SK-N-SH (cell line): ENCODE data around the gene CD33. TPM values are rescaled to one million over a fixed set of nuclear protein-coding genes. Genes with fewer than 3 reads are reported as not detected.

Experiments used
- CTCF ChIA-PET: fragments of 300-600, 350-600 bp; formaldehyde crosslinking; extraction: SDS; loops from one replicate; lab custom pipeline; 2021; lab: Yijun Ruan, JAX
- POLR2A ChIA-PET: fragments of 350-600 bp; sonication (Branson Sonifier 250); formaldehyde crosslinking; extraction: SDS; loops from one replicate; lab custom pipeline; 2020; ENCODE audit warnings: antibody characterized with exemption, inconsistent platforms; lab: Yijun Ruan, JAX
- DNase-seq: peaks from one replicate; pipeline ENCODE4 v3.0.0; 2012
- H2AFZ ChIP-seq: fragments of 200-600 bp; sonication (generic); 2 replicates; pipeline ENCODE4 v1.8.1; 2016; ENCODE audit warnings: antibody characterized with exemption, mild to moderate bottlenecking, low read depth
- H3F3A ChIP-seq: fragments of 200-600 bp; sonication (generic); replicated peaks from 2 replicates; pipeline ENCODE3; 2016; ENCODE audit warnings: antibody characterized with exemption, mild to moderate bottlenecking; ENCODE audit not compliant: insufficient read depth
- H3K27ac ChIP-seq, 2 experiments: fragments of 200-500 bp in 1 of 2; fragments of 200-600 bp in 1 of 2; sonication (Bioruptor generic) in 1 of 2; sonication (generic), shearing (Covaris generic) in 1 of 2; 2 replicates each; pipeline versions ENCODE4 v1.5.1 to v1.6.1; 2014 to 2016; ENCODE audit warnings: low read depth in 2 of 2, inconsistent platforms in 1 of 2, low read length in 1 of 2, mild to moderate bottlenecking in 1 of 2, mixed read lengths in 1 of 2
- H3K27me3 ChIP-seq: fragments of 200-600 bp; sonication (generic), shearing (Covaris generic); 2 replicates; pipeline ENCODE4 v1.6.1; 2016; ENCODE audit warnings: mixed run types; ENCODE audit not compliant: insufficient read depth
- H3K36me3 ChIP-seq, 2 experiments: fragments of 200-500 bp in 1 of 2; fragments of 200-600 bp in 1 of 2; sonication (Bioruptor generic) in 1 of 2; sonication (generic) in 1 of 2; replicated peaks in 1 of 2; 2 replicates each; pipeline versions ENCODE3 to v1.5.1; 2014 to 2016; ENCODE audit warnings: low read length in 1 of 2, mild to moderate bottlenecking in 1 of 2; ENCODE audit not compliant: insufficient read depth in 2 of 2, control insufficient read depth in 1 of 2
- H3K4me1 ChIP-seq, 2 experiments: fragments of 200-500 bp in 1 of 2; fragments of 200-600 bp in 1 of 2; sonication (Bioruptor generic) in 1 of 2; sonication (generic), shearing (Covaris generic) in 1 of 2; 2 replicates each; pipeline versions ENCODE4 v1.5.1 to v1.6.1; 2014 to 2016; ENCODE audit warnings: low read depth in 1 of 2, low read length in 1 of 2, mixed run types in 1 of 2; ENCODE audit not compliant: insufficient read depth in 2 of 2, control insufficient read depth in 1 of 2
- H3K4me2 ChIP-seq: fragments of 200-600 bp; sonication (generic), shearing (Covaris generic); 2 replicates; pipeline ENCODE4 v1.6.1; 2017; ENCODE audit warnings: mixed run types
- H3K4me3 ChIP-seq, 2 experiments: fragments of 200-500 bp in 1 of 2; fragments of 200-600 bp in 1 of 2; sonication (Bioruptor generic) in 1 of 2; sonication (generic), shearing (Covaris generic) in 1 of 2; 2 replicates each; pipeline versions ENCODE4 v1.5.1 to v1.8.1; 2014 to 2016; ENCODE audit warnings: low read depth in 2 of 2, inconsistent platforms in 1 of 2, low read length in 1 of 2, mild to moderate bottlenecking in 1 of 2, mixed read lengths in 1 of 2, moderate library complexity in 1 of 2
- H3K79me2 ChIP-seq: fragments of 200-600 bp; sonication (generic); 2 replicates; pipeline ENCODE4 v1.8.1; 2017; ENCODE audit warnings: mild to moderate bottlenecking; ENCODE audit not compliant: insufficient read depth
- H3K9ac ChIP-seq: fragments of 200-600 bp; sonication (generic); 2 replicates; pipeline ENCODE4 v1.6.1; 2017; ENCODE audit warnings: mixed run types
- H3K9me2 ChIP-seq: fragments of 200-600 bp; sonication (generic); 2 replicates; pipeline ENCODE4 v1.6.1; 2017; ENCODE audit warnings: mixed run types
- H3K9me3 ChIP-seq: fragments of 200-600 bp; sonication (generic); 2 replicates; pipeline ENCODE4 v1.6.1; 2017; ENCODE audit warnings: mixed run types, mild to moderate bottlenecking, moderate library complexity
- H4K20me1 ChIP-seq: fragments of 200-600 bp; sonication (generic); 2 replicates; pipeline ENCODE4 v1.6.1; 2017; ENCODE audit warnings: mild to moderate bottlenecking, mixed run types; ENCODE audit not compliant: insufficient read depth
- CHD2 ChIP-seq: fragments of 150-350 bp; IDR thresholded peaks from 2 replicates; pipeline ENCODE4 v1.6.1; 2018; ENCODE audit warnings: low read length; ENCODE audit not compliant: partially characterized antibody
- EP300 ChIP-seq, 2 experiments: IDR thresholded peaks; 2 replicates each; pipeline versions ENCODE4 v1.4.0 to v1.6.1; 2012; ENCODE audit warnings: borderline replicate concordance in 1 of 2, low read depth in 1 of 2, low read length in 1 of 2
- FOSL2 ChIP-seq: IDR thresholded peaks from 2 replicates; pipeline ENCODE4 v1.4.0; 2012; ENCODE audit warnings: low read depth, mild to moderate bottlenecking, moderate library complexity, borderline replicate concordance
- FOXJ3 ChIP-seq: sonication (generic); formaldehyde crosslinking; IDR thresholded peaks from 2 replicates; pipeline ENCODE4 v1.5.1; 2020; ENCODE audit warnings: mild to moderate bottlenecking, missing genetic modification reagents
- FOXM1 ChIP-seq: IDR thresholded peaks from 2 replicates; pipeline ENCODE4 v1.4.0; 2012; ENCODE audit warnings: low read depth, mild to moderate bottlenecking
- GATA2 ChIP-seq: sonication (generic); formaldehyde crosslinking; IDR thresholded peaks from 2 replicates; pipeline ENCODE4 v1.5.0; 2020; ENCODE audit warnings: mild to moderate bottlenecking, missing genetic modification reagents
- MXI1 ChIP-seq: IDR thresholded peaks from 2 replicates; pipeline ENCODE4 v1.6.1; 2012; ENCODE audit warnings: mild to moderate bottlenecking, low read depth, low read length, improper control_type of control experiment
- NRF1 ChIP-seq: IDR thresholded peaks from 2 replicates; pipeline ENCODE4 v1.6.1; 2012; ENCODE audit warnings: low read depth, mild to moderate bottlenecking, low read length
- PBX3 ChIP-seq: IDR thresholded peaks from 2 replicates; pipeline ENCODE4; 2012
- SMC3 ChIP-seq: IDR thresholded peaks from 2 replicates; pipeline ENCODE4 v1.6.1; 2012; ENCODE audit warnings: low read depth, low read length, improper control_type of control experiment
- TCF12 ChIP-seq: IDR thresholded peaks from 2 replicates; pipeline ENCODE4 v1.4.0; 2012
- WGBS: methylation state at CpG from one replicate; pipeline ENCODE4 v1.1.6; 2017; ENCODE audit warnings: low lambda C conversion rate; 5-methylcytosine and 5-hydroxymethylcytosine counted together
- polyA plus RNA-seq, 3 experiments: library from polyadenylated mRNA; depleted of rRNA; stranded (reverse); fragments of >200 nt; gene quantifications; 2 replicates each; pipeline ENCODE4 v1.2.3, GENCODE V29; 2012
- TF ChIP-seq, protein P1 (sequence below): IDR thresholded peaks from 2 replicates; pipeline ENCODE4 v1.4.0; 2012; ENCODE audit warnings: low read depth, borderline replicate concordance
- TF ChIP-seq, protein P2 (sequence below): IDR thresholded peaks from 2 replicates; pipeline ENCODE4 v1.6.1; 2012; ENCODE audit warnings: mild to moderate bottlenecking, low read depth, low read length, moderate library complexity

CD33 gene
- polyA plus RNA-seq, 1 of the 3 experiments (the other 2 are of a cell fraction), result 0.36 TPM

GRCh38 chr19:51242881-51243630 lies 18.2 kb downstream of the CD33 start:
- Histone ChIP-seq H3K36me3 (no peaks in the 10 kb centered on the region), H3F3A (no peaks in the 10 kb centered on the region), H2AFZ (no peak overlapping the region), H3K79me2 (no peaks in the 10 kb centered on the region), H3K9me3 (no peaks in the 10 kb centered on the region), H4K20me1 (no peaks in the 10 kb centered on the region), H3K4me2 (no peak overlapping the region), H3K9ac (no peak overlapping the region), H3K27ac (no peak overlapping the region), H3K27me3 (peaks cover 19% of the 10 kb centered on the region; the same call in 1 of the 2 replicates), H3K4me1 (no peaks in the 10 kb centered on the region), H3K4me3 (no peak overlapping the region), H3K9me2 (no peaks in the 10 kb centered on the region)
- CTCF ChIA-PET, result no interaction called here
- no peak for TF ChIP-seq SMC3
- TF ChIP-seq MXI1, result no peak
- TF ChIP-seq CHD2, result no peak
- no peak for DNase-seq
- WGBS, result 2% methylated on average over 8 of the region's 8 CpGs
- POLR2A ChIA-PET, result no interaction called here

GRCh38 chr19:51246164-51246552 lies 21.3 kb downstream of the CD33 start:
- ChIA-PET POLR2A (no interaction called here), CTCF (interaction anchor here (1.9 kb wide), 1 partner anchor 13 kb away, joined by 6 read pairs; no protein-coding TSS in a partner anchor)
- Histone ChIP-seq H3K27ac (no peak overlapping the region), H3K9ac (no peak overlapping the region), H3K27me3 (peaks cover 20% of the 10 kb centered on the region; the same call in 1 of the 2 replicates), H3K4me2 (no peak overlapping the region), H3K9me3 (no peaks in the 10 kb centered on the region), H3K36me3 (no peaks in the 10 kb centered on the region), H3K9me2 (no peaks in the 10 kb centered on the region), H3F3A (no peaks in the 10 kb centered on the region), H3K4me3 (no peak overlapping the region), H3K4me1 (no peaks in the 10 kb centered on the region), H2AFZ (no peak overlapping the region), H4K20me1 (no peaks in the 10 kb centered on the region), H3K79me2 (no peaks in the 10 kb centered on the region)
- 17% methylated on average over 4 of the region's 5 CpGs for WGBS
- TF ChIP-seq MXI1, result no peak
- TF ChIP-seq, protein P1, sequence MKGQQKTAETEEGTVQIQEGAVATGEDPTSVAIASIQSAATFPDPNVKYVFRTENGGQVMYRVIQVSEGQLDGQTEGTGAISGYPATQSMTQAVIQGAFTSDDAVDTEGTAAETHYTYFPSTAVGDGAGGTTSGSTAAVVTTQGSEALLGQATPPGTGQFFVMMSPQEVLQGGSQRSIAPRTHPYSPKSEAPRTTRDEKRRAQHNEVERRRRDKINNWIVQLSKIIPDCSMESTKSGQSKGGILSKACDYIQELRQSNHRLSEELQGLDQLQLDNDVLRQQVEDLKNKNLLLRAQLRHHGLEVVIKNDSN, result no peak
- TF ChIP-seq FOXM1, result no peak
- TF ChIP-seq FOSL2, result no peak
- TF ChIP-seq, protein P2, sequence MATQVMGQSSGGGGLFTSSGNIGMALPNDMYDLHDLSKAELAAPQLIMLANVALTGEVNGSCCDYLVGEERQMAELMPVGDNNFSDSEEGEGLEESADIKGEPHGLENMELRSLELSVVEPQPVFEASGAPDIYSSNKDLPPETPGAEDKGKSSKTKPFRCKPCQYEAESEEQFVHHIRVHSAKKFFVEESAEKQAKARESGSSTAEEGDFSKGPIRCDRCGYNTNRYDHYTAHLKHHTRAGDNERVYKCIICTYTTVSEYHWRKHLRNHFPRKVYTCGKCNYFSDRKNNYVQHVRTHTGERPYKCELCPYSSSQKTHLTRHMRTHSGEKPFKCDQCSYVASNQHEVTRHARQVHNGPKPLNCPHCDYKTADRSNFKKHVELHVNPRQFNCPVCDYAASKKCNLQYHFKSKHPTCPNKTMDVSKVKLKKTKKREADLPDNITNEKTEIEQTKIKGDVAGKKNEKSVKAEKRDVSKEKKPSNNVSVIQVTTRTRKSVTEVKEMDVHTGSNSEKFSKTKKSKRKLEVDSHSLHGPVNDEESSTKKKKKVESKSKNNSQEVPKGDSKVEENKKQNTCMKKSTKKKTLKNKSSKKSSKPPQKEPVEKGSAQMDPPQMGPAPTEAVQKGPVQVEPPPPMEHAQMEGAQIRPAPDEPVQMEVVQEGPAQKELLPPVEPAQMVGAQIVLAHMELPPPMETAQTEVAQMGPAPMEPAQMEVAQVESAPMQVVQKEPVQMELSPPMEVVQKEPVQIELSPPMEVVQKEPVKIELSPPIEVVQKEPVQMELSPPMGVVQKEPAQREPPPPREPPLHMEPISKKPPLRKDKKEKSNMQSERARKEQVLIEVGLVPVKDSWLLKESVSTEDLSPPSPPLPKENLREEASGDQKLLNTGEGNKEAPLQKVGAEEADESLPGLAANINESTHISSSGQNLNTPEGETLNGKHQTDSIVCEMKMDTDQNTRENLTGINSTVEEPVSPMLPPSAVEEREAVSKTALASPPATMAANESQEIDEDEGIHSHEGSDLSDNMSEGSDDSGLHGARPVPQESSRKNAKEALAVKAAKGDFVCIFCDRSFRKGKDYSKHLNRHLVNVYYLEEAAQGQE, result no peak
- no peak for TF ChIP-seq EP300 (IDR thresholded peaks at IDR 0.05; ENCODE audit: borderline replicate concordance in 1 of 2, low read depth in 1 of 2, low read length in 1 of 2)
- no peak for TF ChIP-seq FOXJ3 (CRISPR knock-in tag)
- TF ChIP-seq NRF1, result no peak
- TF ChIP-seq GATA2 (CRISPR knock-in tag), result no peak
- TF ChIP-seq TCF12, result no peak
- TF ChIP-seq PBX3, result no peak
- no peak for DNase-seq
